ENCODE data around the gene HPS1.

HPS1 gene

DNA sequence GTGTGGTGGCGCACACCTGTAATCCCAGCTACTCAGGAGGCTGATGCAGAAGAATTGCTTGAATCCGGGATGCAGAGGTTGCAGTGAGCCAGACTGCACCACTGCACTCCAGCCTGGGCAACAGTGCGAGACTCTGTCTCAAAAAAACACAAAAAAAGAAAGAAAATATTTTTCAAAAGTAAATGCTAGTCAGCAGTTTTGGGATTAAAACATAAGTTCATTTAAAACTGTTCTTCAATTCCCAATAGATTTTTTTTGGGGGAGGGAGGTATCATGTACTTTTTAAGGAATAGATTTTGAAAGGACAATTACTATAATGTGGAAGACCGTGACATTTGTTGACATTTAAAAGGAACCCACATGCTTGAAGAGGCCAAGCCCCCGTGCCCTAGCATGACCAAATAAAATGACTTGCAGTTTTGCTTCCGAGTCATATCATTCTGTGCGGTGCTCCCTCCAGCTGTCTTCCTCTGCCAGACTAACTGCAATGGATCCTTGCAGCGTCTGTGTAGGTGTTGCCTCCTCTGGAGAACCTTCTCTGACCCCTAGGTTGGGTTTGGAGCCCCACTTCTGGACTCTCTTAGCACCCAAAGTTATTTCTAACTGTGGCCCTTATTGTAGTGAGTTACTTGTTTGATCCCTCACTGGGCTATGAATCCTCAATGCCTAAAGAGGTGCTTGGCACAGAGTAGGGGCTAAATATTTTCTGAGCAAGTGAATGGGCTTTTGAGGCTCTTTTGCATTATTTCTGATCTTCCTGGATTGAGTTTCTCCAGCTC is 17.4 kb upstream of the HPS1 start:
- TF ChIP-seq CTCF (IDR thresholded peaks at IDR 0.05) = no peak
- H3K4me3 ChIP-seq = no peak overlapping the region
- H3K27ac ChIP-seq = no peak overlapping the region
- DNase-seq (ENCODE audit: low spot score) = no peak

- Histone ChIP-seq H3K4me3 (no peak overlapping the region), H3K27ac (no peak overlapping the region)
- TF ChIP-seq CTCF (IDR thresholded peaks at IDR 0.05) = no peak
- no peak for DNase-seq (ENCODE audit: low spot score)
These were observed 16.3 kb upstream of the HPS1 start for GRCh38 chr10:98463016-98463415.

- no peak for TF ChIP-seq CTCF (IDR thresholded peaks at IDR 0.05)
- no peak for DNase-seq (ENCODE audit: low spot score)
- H3K27ac ChIP-seq = peak overlapping the region in 1 of 2 donors; percentile 70
- no peak overlapping the region for H3K4me3 ChIP-seq
These were observed 14.7 kb upstream of the HPS1 start for GRCh38 chr10:98461500-98461842.

DNA sequence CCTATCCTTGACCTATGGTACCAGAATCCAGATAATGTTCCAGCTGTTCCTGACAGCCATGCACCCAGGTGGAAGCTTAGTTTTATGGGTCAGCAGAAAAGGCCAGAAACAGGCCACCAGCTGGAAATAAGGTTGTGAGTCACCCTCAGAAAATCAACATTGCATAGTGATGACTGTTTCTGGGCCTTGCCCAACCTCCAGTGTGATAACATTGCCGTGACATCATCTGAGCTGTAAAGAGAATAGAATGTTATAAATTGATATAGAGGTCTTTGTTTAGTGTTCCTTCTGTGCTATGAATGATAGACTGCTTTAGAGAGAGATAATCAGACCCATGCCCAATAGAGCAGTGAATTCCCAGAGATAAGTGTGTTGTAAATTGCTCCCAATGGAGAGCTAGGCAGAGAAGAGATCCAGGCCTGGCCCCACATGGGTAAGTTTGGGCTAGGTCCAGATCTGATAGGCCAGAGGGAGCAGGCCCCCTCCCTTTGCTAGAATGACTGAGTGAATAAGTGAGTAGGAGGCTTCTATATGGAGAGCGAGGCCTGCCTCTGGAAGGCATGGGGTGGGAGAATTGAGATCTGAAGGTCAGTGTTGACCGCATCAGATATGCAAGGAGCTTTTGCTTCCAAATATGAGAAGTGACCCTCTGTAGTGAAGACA is 14.2 kb upstream of the HPS1 start:
- no peak for DNase-seq (ENCODE audit: low spot score)
- Histone ChIP-seq H3K27ac (peak overlapping the region; percentile 65 to 70), H3K4me3 (no peak overlapping the region)
- TF ChIP-seq CTCF (IDR thresholded peaks at IDR 0.05) = no peak

DNA sequence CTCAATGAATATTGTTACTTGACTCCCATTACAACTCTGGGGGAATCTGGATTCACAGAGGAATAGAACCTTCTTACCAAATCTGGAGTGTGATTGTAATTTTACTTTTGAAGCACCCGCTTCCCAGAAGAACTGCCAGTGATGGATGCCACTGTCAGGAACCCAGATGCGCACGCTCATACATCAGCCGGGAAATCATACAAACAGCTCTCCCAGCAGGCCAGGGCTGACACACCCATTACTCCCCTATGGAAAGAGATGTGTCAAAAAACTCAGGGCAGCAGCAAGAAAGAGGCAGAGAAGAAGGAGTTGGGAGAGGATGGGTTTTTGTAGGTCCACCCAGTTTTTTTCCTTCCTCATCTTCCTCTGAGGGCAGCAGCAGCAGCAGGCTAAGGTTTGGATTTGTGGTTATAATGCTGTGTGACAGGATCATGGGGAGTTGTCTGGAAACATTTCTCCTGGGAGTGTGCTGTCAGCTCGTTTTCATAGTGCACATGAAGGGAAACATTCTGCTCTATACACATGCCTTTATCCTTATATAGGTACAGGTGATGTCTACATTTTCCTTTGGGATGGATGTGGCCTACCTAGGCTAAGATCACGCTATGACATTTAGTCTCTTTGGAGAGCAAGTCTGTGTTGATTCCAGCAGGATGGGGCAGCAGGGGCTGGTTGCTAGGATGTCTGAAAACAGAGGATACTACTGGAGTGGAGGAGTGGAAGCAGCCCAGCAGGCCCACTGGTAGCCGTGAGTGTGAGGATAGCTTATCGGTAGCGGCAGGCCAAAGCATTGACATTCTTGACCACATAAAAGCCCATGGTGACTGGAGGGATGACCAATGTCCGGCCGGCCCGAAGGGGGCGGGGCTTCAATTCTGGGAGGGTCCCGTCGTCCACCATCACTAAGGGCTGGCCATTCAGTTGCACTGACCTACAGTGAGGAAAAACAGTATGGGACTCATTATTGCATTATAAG is 12.4 kb upstream of the HPS1 start:
- no peak for DNase-seq (ENCODE audit: low spot score)
- no peak for TF ChIP-seq CTCF (IDR thresholded peaks at IDR 0.05)
- Histone ChIP-seq H3K4me3 (no peak overlapping the region), H3K27ac (no peak overlapping the region)

DNA sequence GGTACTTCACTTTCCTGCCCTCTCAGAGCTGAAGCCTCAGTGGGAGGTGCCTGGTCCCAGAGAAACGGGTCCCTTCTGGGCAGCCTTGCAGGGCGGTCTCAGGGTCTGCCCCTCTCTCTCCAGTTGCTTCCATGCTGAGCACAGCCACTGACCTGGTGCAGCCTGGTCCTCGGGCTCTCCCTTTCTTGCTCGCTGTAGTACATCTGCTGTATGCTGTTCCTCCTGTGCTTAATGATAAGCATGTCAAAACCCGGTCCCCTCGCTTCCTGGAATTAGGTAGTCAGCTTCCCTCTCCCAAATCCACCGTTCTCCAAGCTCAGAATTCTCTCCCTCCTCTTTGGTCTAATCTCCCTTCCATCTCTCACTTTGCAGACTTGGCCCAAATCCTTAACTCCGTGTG is 11.0 kb upstream of the HPS1 start:
- H3K27ac ChIP-seq = no peak overlapping the region
- no peak for TF ChIP-seq CTCF (IDR thresholded peaks at IDR 0.05)
- no peak for DNase-seq (ENCODE audit: low spot score)

More for the DNA sequence above, 11.0 kb upstream of the HPS1 start:
- no peak overlapping the region for H3K4me3 ChIP-seq

Data from coronary artery (tissue), 2 donors.